ENCODE results near the gene LRFN2. TPM values are rescaled to one million over a fixed set of nuclear protein-coding genes. Genes with fewer than 3 reads are reported as not detected.

Gene LRFN2
- total RNA-seq, 1 donor from 2014 or later: 0.32 TPM

GRCh38 chr6:40441150-40441549, 146.0 kb downstream of the LRFN2 start:
- TF ChIP-seq, protein P1, sequence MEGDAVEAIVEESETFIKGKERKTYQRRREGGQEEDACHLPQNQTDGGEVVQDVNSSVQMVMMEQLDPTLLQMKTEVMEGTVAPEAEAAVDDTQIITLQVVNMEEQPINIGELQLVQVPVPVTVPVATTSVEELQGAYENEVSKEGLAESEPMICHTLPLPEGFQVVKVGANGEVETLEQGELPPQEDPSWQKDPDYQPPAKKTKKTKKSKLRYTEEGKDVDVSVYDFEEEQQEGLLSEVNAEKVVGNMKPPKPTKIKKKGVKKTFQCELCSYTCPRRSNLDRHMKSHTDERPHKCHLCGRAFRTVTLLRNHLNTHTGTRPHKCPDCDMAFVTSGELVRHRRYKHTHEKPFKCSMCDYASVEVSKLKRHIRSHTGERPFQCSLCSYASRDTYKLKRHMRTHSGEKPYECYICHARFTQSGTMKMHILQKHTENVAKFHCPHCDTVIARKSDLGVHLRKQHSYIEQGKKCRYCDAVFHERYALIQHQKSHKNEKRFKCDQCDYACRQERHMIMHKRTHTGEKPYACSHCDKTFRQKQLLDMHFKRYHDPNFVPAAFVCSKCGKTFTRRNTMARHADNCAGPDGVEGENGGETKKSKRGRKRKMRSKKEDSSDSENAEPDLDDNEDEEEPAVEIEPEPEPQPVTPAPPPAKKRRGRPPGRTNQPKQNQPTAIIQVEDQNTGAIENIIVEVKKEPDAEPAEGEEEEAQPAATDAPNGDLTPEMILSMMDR (IDR thresholded peaks at IDR 0.05; ENCODE audit: insufficient read depth, low read depth, low read length): no peak
- TF ChIP-seq EZH2 (IDR thresholded peaks at IDR 0.05; ENCODE audit: insufficient read depth, low read length): no peak
- Mint-ChIP-seq H3K27me3 (ENCODE audit: low read depth, unreplicated experiment) (peaks cover 36% of the 10 kb centered on the region), H3K4me3 (ENCODE audit: unreplicated experiment) (no peak overlapping the region), H3K4me1 (ENCODE audit: low read depth, unreplicated experiment) (peaks cover 19% of the 10 kb centered on the region), H3K27ac (ENCODE audit: unreplicated experiment) (no peak overlapping the region), H3K9me3 (ENCODE audit: unreplicated experiment) (no peaks in the 10 kb centered on the region), H3K36me3 (ENCODE audit: low read depth, unreplicated experiment) (no peaks in the 10 kb centered on the region)
- Histone ChIP-seq H3K27me3 (ENCODE audit: insufficient read depth, low read length) (no peaks in the 10 kb centered on the region), H3K9ac (ENCODE audit: low read length) (no peak overlapping the region), H3K4me1 (ENCODE audit: insufficient read depth, low read length) (no peaks in the 10 kb centered on the region), H3K9me3 (ENCODE audit: insufficient read depth, low read depth, low read length) (no peaks in the 10 kb centered on the region), H3K4me2 (ENCODE audit: low read length) (no peak overlapping the region), H3K4me3 (ENCODE audit: insufficient read depth, low read depth, low read length) (no peak overlapping the region), H2AFZ (ENCODE audit: low read depth, low read length) (no peak overlapping the region), H4K20me1 (ENCODE audit: insufficient read depth, low read length) (no peaks in the 10 kb centered on the region), H3K79me2 (ENCODE audit: insufficient read depth, low read length) (no peaks in the 10 kb centered on the region), H3K27ac (ENCODE audit: low read depth, low read length) (no peak overlapping the region), H3K36me3 (ENCODE audit: insufficient read depth, low read length) (no peaks in the 10 kb centered on the region)
- FAIRE-seq (no peak), DNase-seq (ENCODE audit: low read depth) (no peak)

- no peak for TF ChIP-seq EZH2 (IDR thresholded peaks at IDR 0.05; ENCODE audit: insufficient read depth, low read length)
- TF ChIP-seq, protein P1 (IDR thresholded peaks at IDR 0.05; ENCODE audit: insufficient read depth, low read depth, low read length): no peak
Observed at GRCh38 chr6:40440053-40440452, 147.1 kb downstream of the LRFN2 start.

GRCh38 chr6:40439026-40439800, 148.0 kb downstream of the LRFN2 start:
- H3K4me1 ChIP-seq (ENCODE audit: insufficient read depth, low read length): no peaks in the 10 kb centered on the region
- DNase-seq (ENCODE audit: low read depth) (no peak), FAIRE-seq (no peak)
- no peaks in the 10 kb centered on the region for H3K36me3 ChIP-seq (ENCODE audit: insufficient read depth, low read length)
- no peaks in the 10 kb centered on the region for H3K27me3 ChIP-seq (ENCODE audit: insufficient read depth, low read length)
- no peak overlapping the region for H2AFZ ChIP-seq (ENCODE audit: low read depth, low read length)
- no peaks in the 10 kb centered on the region for H3K79me2 ChIP-seq (ENCODE audit: insufficient read depth, low read length)
- Mint-ChIP-seq H3K27ac (ENCODE audit: unreplicated experiment) (no peak overlapping the region), H3K4me3 (ENCODE audit: unreplicated experiment) (no peak overlapping the region), H3K27me3 (ENCODE audit: low read depth, unreplicated experiment) (peaks cover 34% of the 10 kb centered on the region), H3K36me3 (ENCODE audit: low read depth, unreplicated experiment) (no peaks in the 10 kb centered on the region), H3K4me1 (ENCODE audit: low read depth, unreplicated experiment) (peaks cover 11% of the 10 kb centered on the region), H3K9me3 (ENCODE audit: unreplicated experiment) (no peaks in the 10 kb centered on the region)
- no peak for TF ChIP-seq EZH2 (IDR thresholded peaks at IDR 0.05; ENCODE audit: insufficient read depth, low read length)
- TF ChIP-seq, protein P1 (IDR thresholded peaks at IDR 0.05; ENCODE audit: insufficient read depth, low read depth, low read length): no peak
- no peaks in the 10 kb centered on the region for H3K9me3 ChIP-seq (ENCODE audit: insufficient read depth, low read depth, low read length)
- no peak overlapping the region for H3K9ac ChIP-seq (ENCODE audit: low read length)
- no peak overlapping the region for H3K27ac ChIP-seq (ENCODE audit: low read depth, low read length)
- H3K4me2 ChIP-seq (ENCODE audit: low read length): no peak overlapping the region
- H3K4me3 ChIP-seq (ENCODE audit: insufficient read depth, low read depth, low read length): no peak overlapping the region
- H4K20me1 ChIP-seq (ENCODE audit: insufficient read depth, low read length): no peaks in the 10 kb centered on the region

More at GRCh38 chr6:40440053-40440452, 147.1 kb downstream of the LRFN2 start:
- no peak overlapping the region for H3K27ac ChIP-seq (ENCODE audit: low read depth, low read length)
- DNase-seq (ENCODE audit: low read depth) (no peak), FAIRE-seq (no peak)
- H3K4me1 ChIP-seq (ENCODE audit: insufficient read depth, low read length): no peaks in the 10 kb centered on the region
- H3K9me3 Mint-ChIP-seq (ENCODE audit: unreplicated experiment): no peaks in the 10 kb centered on the region
- no peak overlapping the region for H3K4me3 ChIP-seq (ENCODE audit: insufficient read depth, low read depth, low read length)
- no peaks in the 10 kb centered on the region for H3K36me3 Mint-ChIP-seq (ENCODE audit: low read depth, unreplicated experiment)
- no peak overlapping the region for H3K4me3 Mint-ChIP-seq (ENCODE audit: unreplicated experiment)
- H4K20me1 ChIP-seq (ENCODE audit: insufficient read depth, low read length): no peaks in the 10 kb centered on the region
- no peak overlapping the region for H3K9ac ChIP-seq (ENCODE audit: low read length)
- no peaks in the 10 kb centered on the region for H3K36me3 ChIP-seq (ENCODE audit: insufficient read depth, low read length)
- H2AFZ ChIP-seq (ENCODE audit: low read depth, low read length): no peak overlapping the region
- no peak overlapping the region for H3K4me2 ChIP-seq (ENCODE audit: low read length)
- H3K79me2 ChIP-seq (ENCODE audit: insufficient read depth, low read length): no peaks in the 10 kb centered on the region
- peaks cover 36% of the 10 kb centered on the region for H3K27me3 Mint-ChIP-seq (ENCODE audit: low read depth, unreplicated experiment)
- H3K27me3 ChIP-seq (ENCODE audit: insufficient read depth, low read length): no peaks in the 10 kb centered on the region
- H3K9me3 ChIP-seq (ENCODE audit: insufficient read depth, low read depth, low read length): no peaks in the 10 kb centered on the region
- H3K27ac Mint-ChIP-seq (ENCODE audit: unreplicated experiment): no peak overlapping the region
- H3K4me1 Mint-ChIP-seq (ENCODE audit: low read depth, unreplicated experiment): peaks cover 18% of the 10 kb centered on the region

All from astrocyte (in vitro differentiated cells and primary cell).